ENCODE measurements around the gene ANKS1B.
"Not testable (repeated sequence)": the region's sequence is repeated elsewhere in the genome, so short reads cannot be mapped to it uniquely, and the experiment has no call there.

ANKS1B gene

GRCh38 chr12:99267038-99267437 lies 717.7 kb downstream of the ANKS1B start:
- no peak for DNase-seq (ENCODE audit: low read depth in 2 of 2)

GRCh38 chr12:99265648-99266047 lies 719.1 kb downstream of the ANKS1B start:
- DNase-seq (ENCODE audit: low read depth in 2 of 2), result no peak

- no peak for DNase-seq (ENCODE audit: low read depth in 2 of 2)
These were observed 723.5 kb downstream of the ANKS1B start for GRCh38 chr12:99261256-99261655.

GRCh38 chr12:99260456-99260996 lies 724.2 kb downstream of the ANKS1B start:
- no peak for DNase-seq (ENCODE audit: low read depth in 2 of 2)

- no peak for DNase-seq (ENCODE audit: low read depth in 2 of 2)
These were observed 725.4 kb downstream of the ANKS1B start for GRCh38 chr12:99259040-99259934.

GRCh38 chr12:99257672-99258071 lies 727.1 kb downstream of the ANKS1B start:
- no peak for DNase-seq (ENCODE audit: low read depth in 2 of 2)

GRCh38 chr12:99253068-99253467 lies 731.7 kb downstream of the ANKS1B start:
- DNase-seq (ENCODE audit: low read depth in 2 of 2), result no peak

- no peak for DNase-seq (ENCODE audit: low read depth in 2 of 2)
These were observed 734.6 kb downstream of the ANKS1B start for GRCh38 chr12:99250091-99250490.

GRCh38 chr12:99249543-99249942 lies 735.2 kb downstream of the ANKS1B start:
- DNase-seq (ENCODE audit: low read depth in 2 of 2), result no peak

GRCh38 chr12:99237907-99238538 lies 746.7 kb downstream of the ANKS1B start:
- not testable (repeated sequence) for DNase-seq (ENCODE audit: low read depth in 2 of 2)

- DNase-seq (ENCODE audit: low read depth in 2 of 2), result no peak
These were observed 749.4 kb downstream of the ANKS1B start for GRCh38 chr12:99235381-99235780.

- no peak for DNase-seq (ENCODE audit: low read depth in 2 of 2)
These were observed 750.0 kb downstream of the ANKS1B start for GRCh38 chr12:99234702-99235101.

GRCh38 chr12:99232324-99232723 lies 752.4 kb downstream of the ANKS1B start:
- DNase-seq (ENCODE audit: low read depth in 2 of 2), result no peak

- no peak for DNase-seq (ENCODE audit: low read depth in 2 of 2)
These were observed 753.7 kb downstream of the ANKS1B start for GRCh38 chr12:99231031-99231430.

- DNase-seq (ENCODE audit: low read depth in 2 of 2), result no peak
These were observed 760.5 kb downstream of the ANKS1B start for GRCh38 chr12:99224237-99224636.

- no peak for DNase-seq (ENCODE audit: low read depth in 2 of 2)
These were observed 761.2 kb downstream of the ANKS1B start for GRCh38 chr12:99223579-99223978.

- no peak for DNase-seq (ENCODE audit: low read depth in 2 of 2)
These were observed 771.7 kb downstream of the ANKS1B start for GRCh38 chr12:99213047-99213446.

GRCh38 chr12:99212275-99212674 lies 772.5 kb downstream of the ANKS1B start:
- no peak for DNase-seq (ENCODE audit: low read depth in 2 of 2)

- no peak for DNase-seq (ENCODE audit: low read depth in 2 of 2)
These were observed 779.6 kb downstream of the ANKS1B start for GRCh38 chr12:99205111-99205510.

- no peak for DNase-seq (ENCODE audit: low read depth in 2 of 2)
These were observed 782.7 kb downstream of the ANKS1B start for GRCh38 chr12:99201906-99202645.

- no peak for DNase-seq (ENCODE audit: low read depth in 2 of 2)
These were observed 783.9 kb downstream of the ANKS1B start for GRCh38 chr12:99200711-99201384.

- DNase-seq (ENCODE audit: low read depth in 2 of 2), result no peak
These were observed 789.3 kb downstream of the ANKS1B start for GRCh38 chr12:99195474-99195873.
